GM10248 (cell line): ENCODE data around the gene HEATR3.

Experiments used
- CTCF ChIA-PET: fragments of 300-600 bp; sonication (Branson Sonifier 250); formaldehyde crosslinking; extraction: SDS; loops from one replicate; lab custom pipeline; 2021; ENCODE audit warnings: antibody characterized with exemption; lab: Yijun Ruan, JAX
- POLR2A ChIA-PET: fragments of 350-650 bp; sonication (Branson Sonifier 250); formaldehyde crosslinking; extraction: SDS; loops from one replicate; lab custom pipeline; 2020; ENCODE audit warnings: antibody characterized with exemption; lab: Yijun Ruan, JAX
- DNase-seq: peaks from one replicate; pipeline ENCODE4 v3.0.0; 2012; ENCODE audit errors: extremely low spot score
- CTCF ChIP-seq: IDR thresholded peaks from 2 replicates; pipeline ENCODE4 v1.5.1; 2012; ENCODE audit warnings: mild to moderate bottlenecking, low read depth; ENCODE audit errors: extremely low read depth, missing control alignments, control extremely low read depth

Gene HEATR3

GRCh38 chr16:50069060-50069459, 3.3 kb downstream of the HEATR3 start:
- no peak for TF ChIP-seq CTCF
- POLR2A ChIA-PET: no interaction called here
- CTCF ChIA-PET: interaction anchor here (0.8 to 6.3 kb wide), 14 partner anchors 14 to 738 kb away, joined by 3 to 186 read pairs (median 11); partner anchors contain the start of gene CNEP1R1
- DNase-seq: no peak

- POLR2A ChIA-PET: interaction anchor here (0.7 kb wide), 2 partner anchors 226 to 649 kb away, joined by 3 read pairs; no protein-coding TSS in a partner anchor
- DNase-seq: no peak
- CTCF ChIA-PET: interaction anchor here (1.0 to 3.0 kb wide), 6 partner anchors 11 to 735 kb away, joined by 3 to 26 read pairs (median 4); partner anchors contain the start of gene CNEP1R1
- TF ChIP-seq CTCF: no peak
Observed at GRCh38 chr16:50071075-50071671, 5.4 kb downstream of the HEATR3 start.

- POLR2A ChIA-PET: no interaction called here
- DNase-seq: no peak
- no peak for TF ChIP-seq CTCF
- CTCF ChIA-PET: interaction anchor here (0.9 to 3.0 kb wide), 3 partner anchors 11 to 734 kb away, joined by 3 to 26 read pairs (median 3); no protein-coding TSS in a partner anchor
Observed at GRCh38 chr16:50072730-50073129, 7.0 kb downstream of the HEATR3 start.

- POLR2A ChIA-PET: no interaction called here
- CTCF ChIA-PET: interaction anchor here (1.4 kb wide), 2 partner anchors 7 to 12 kb away, joined by 4 to 5 read pairs; no protein-coding TSS in a partner anchor
- TF ChIP-seq CTCF: no peak
- DNase-seq: no peak
Observed at GRCh38 chr16:50079397-50080140, 13.8 kb downstream of the HEATR3 start.

GRCh38 chr16:50081428-50082018, 15.8 kb downstream of the HEATR3 start:
- ChIA-PET POLR2A (no interaction called here), CTCF (interaction anchor here (1.3 to 3.3 kb wide), 3 partner anchors 11 to 129 kb away, joined by 5 to 22 read pairs (median 6); partner anchors contain the start of gene HEATR3)
- DNase-seq: no peak
- TF ChIP-seq CTCF: no peak

GRCh38 chr16:50083996-50084395, 18.2 kb downstream of the HEATR3 start:
- ChIA-PET POLR2A (no interaction called here), CTCF (interaction anchor here (1.0 to 3.3 kb wide), 3 partner anchors 11 to 127 kb away, joined by 3 to 22 read pairs (median 8); partner anchors contain the start of gene HEATR3)
- no peak for DNase-seq
- TF ChIP-seq CTCF: no peak
